ENCODE measurements around the gene NOTCH4.
A peak's percentile ranks its signal among the peaks of the same experiment; 100 is the strongest.

Gene NOTCH4

GRCh38 chr6:32198345-32198696, 25.5 kb downstream of the NOTCH4 start:
- TF ChIP-seq USF1 (IDR thresholded peaks at IDR 0.05) (no peak), TAF1 (IDR thresholded peaks at IDR 0.05; ENCODE audit: low read depth) (no peak), CEBPB (IDR thresholded peaks at IDR 0.05) (no peak)

- TF ChIP-seq CREB1 (IDR thresholded peaks at IDR 0.05; ENCODE audit: low read depth) (no peak), YY1 (IDR thresholded peaks at IDR 0.05; ENCODE audit: low read depth) (no peak), TCF12 (IDR thresholded peaks at IDR 0.05; ENCODE audit: low read depth) (no peak), MAX (IDR thresholded peaks at IDR 0.05) (no peak), RAD21 (IDR thresholded peaks at IDR 0.05; ENCODE audit: low read depth) (no peak), NFIC (IDR thresholded peaks at IDR 0.05) (no peak), REST (IDR thresholded peaks at IDR 0.05; ENCODE audit: low read depth) (no peak), EP300 (IDR thresholded peaks at IDR 0.05; ENCODE audit: borderline replicate concordance) (no peak), FOXM1 (IDR thresholded peaks at IDR 0.05; ENCODE audit: borderline replicate concordance, low read depth) (no peak), TAF1 (IDR thresholded peaks at IDR 0.05; ENCODE audit: low read depth) (no peak), EGR1 (IDR thresholded peaks at IDR 0.05) (no peak), TEAD4 (IDR thresholded peaks at IDR 0.05) (no peak), USF1 (IDR thresholded peaks at IDR 0.05) (no peak)
Measured at GRCh38 chr6:32196682-32197616, 26.9 kb downstream of the NOTCH4 start.

- TF ChIP-seq ZBTB7A (IDR thresholded peaks at IDR 0.05; ENCODE audit: low read depth), result 0 out of 2 replicates have a peak, but pooled peaks have one; percentile 18
- TF ChIP-seq NFIC (IDR thresholded peaks at IDR 0.05), result no peak
- TF ChIP-seq TAF1 (IDR thresholded peaks at IDR 0.05; ENCODE audit: low read depth), result peak; percentile 53; the same call in 1 of the 2 replicates
- no peak for TF ChIP-seq YY1 (IDR thresholded peaks at IDR 0.05; ENCODE audit: low read depth)
- no peak; the same call in 1 of the 2 replicates for TF ChIP-seq EGR1 (IDR thresholded peaks at IDR 0.05)
- peak; percentile 88 for TF ChIP-seq CREB1 (IDR thresholded peaks at IDR 0.05; ENCODE audit: low read depth)
- peak; percentile 90 for TF ChIP-seq MAX (IDR thresholded peaks at IDR 0.05)
Measured at GRCh38 chr6:32195902-32196681, 27.8 kb downstream of the NOTCH4 start.

- TF ChIP-seq TCF12 (IDR thresholded peaks at IDR 0.05; ENCODE audit: low read depth) (no peak), EGR1 (IDR thresholded peaks at IDR 0.05) (peak; percentile 82; the same call in 1 of the 2 replicates)
Measured at GRCh38 chr6:32195652-32195901, 28.3 kb downstream of the NOTCH4 start.

GRCh38 chr6:32194825-32195651, 28.8 kb downstream of the NOTCH4 start:
- TF ChIP-seq TEAD4 (IDR thresholded peaks at IDR 0.05), result peak; percentile 59; the same call in 1 of the 2 replicates
- no peak for TF ChIP-seq USF1 (IDR thresholded peaks at IDR 0.05)
- no peak; the same call in 1 of the 2 replicates for TF ChIP-seq YY1 (IDR thresholded peaks at IDR 0.05; ENCODE audit: low read depth)

- TF ChIP-seq EGR1 (IDR thresholded peaks at IDR 0.05), result no peak
- TF ChIP-seq TCF12 (IDR thresholded peaks at IDR 0.05; ENCODE audit: low read depth), result no peak
- no peak for TF ChIP-seq FOXM1 (IDR thresholded peaks at IDR 0.05; ENCODE audit: borderline replicate concordance, low read depth)
- TF ChIP-seq YY1 (IDR thresholded peaks at IDR 0.05; ENCODE audit: low read depth), result no peak
Measured at GRCh38 chr6:32194388-32194787, 29.5 kb downstream of the NOTCH4 start.

- TF ChIP-seq CREB1 (IDR thresholded peaks at IDR 0.05; ENCODE audit: low read depth), result no peak
- TF ChIP-seq NFIC (IDR thresholded peaks at IDR 0.05), result no peak
- no peak for TF ChIP-seq REST (IDR thresholded peaks at IDR 0.05; ENCODE audit: low read depth)
- TF ChIP-seq ZBTB7A (IDR thresholded peaks at IDR 0.05; ENCODE audit: low read depth), result no peak
- no peak for TF ChIP-seq YY1 (IDR thresholded peaks at IDR 0.05; ENCODE audit: low read depth)
- no peak for TF ChIP-seq TEAD4 (IDR thresholded peaks at IDR 0.05)
Measured at GRCh38 chr6:32192608-32193039, 31.2 kb downstream of the NOTCH4 start, which contains the start of gene GPSM3. GPSM3 (minus strand) TSS chr6:32192643; CDS start chr6:32192513, 130 bp downstream.
